Neutrophil (primary cell): ENCODE measurements around the gene ANKRD49.

Experiments used
- H3K27ac ChIP-seq: fragments of 200-600 bp; sonication (generic); 2 replicates; pipeline ENCODE4 v1.5.1; 2016; ENCODE audit warnings: mild to moderate bottlenecking, moderate library complexity
- H3K27me3 ChIP-seq: fragments of 200-600 bp; sonication (generic); 2 replicates; pipeline ENCODE4 v1.6.0; 2016; ENCODE audit warnings: mild to moderate bottlenecking
- H3K36me3 ChIP-seq: fragments of 200-600 bp; sonication (generic); 2 replicates; pipeline ENCODE4 v1.5.1; 2017
- H3K4me1 ChIP-seq, 2 experiments: fragments of 200-600 bp in 1 of 2; sonication (generic) in 1 of 2; 1 replicate in 1 of 2; 2 replicates in 1 of 2; pipeline versions ENCODE4 v1.5.1 to v1.6.1; 2013 to 2016; ENCODE audit warnings: low read depth in 1 of 2, low read length in 1 of 2, mild to moderate bottlenecking in 1 of 2, moderate library complexity in 1 of 2; ENCODE audit not compliant: control insufficient read depth in 1 of 2, insufficient read depth in 1 of 2
- H3K4me3 ChIP-seq, 2 experiments: fragments of 200-600 bp in 1 of 2; sonication (generic) in 1 of 2; 1 replicate in 1 of 2; 2 replicates in 1 of 2; pipeline ENCODE4 v1.5.1; 2013 to 2016; ENCODE audit warnings: low read depth in 1 of 2, low read length in 1 of 2, mild to moderate bottlenecking in 1 of 2, moderate library complexity in 1 of 2
- H3K9me3 ChIP-seq: fragments of 200-600 bp; sonication (generic); 2 replicates; pipeline ENCODE4 v1.5.1; 2016
- TF ChIP-seq, protein P1 (sequence below): fragments of 200-600 bp; sonication (generic); IDR thresholded peaks from 2 replicates; pipeline ENCODE4 v1.5.1; 2016; ENCODE audit warnings: antibody characterized with exemption

ANKRD49 gene

DNA sequence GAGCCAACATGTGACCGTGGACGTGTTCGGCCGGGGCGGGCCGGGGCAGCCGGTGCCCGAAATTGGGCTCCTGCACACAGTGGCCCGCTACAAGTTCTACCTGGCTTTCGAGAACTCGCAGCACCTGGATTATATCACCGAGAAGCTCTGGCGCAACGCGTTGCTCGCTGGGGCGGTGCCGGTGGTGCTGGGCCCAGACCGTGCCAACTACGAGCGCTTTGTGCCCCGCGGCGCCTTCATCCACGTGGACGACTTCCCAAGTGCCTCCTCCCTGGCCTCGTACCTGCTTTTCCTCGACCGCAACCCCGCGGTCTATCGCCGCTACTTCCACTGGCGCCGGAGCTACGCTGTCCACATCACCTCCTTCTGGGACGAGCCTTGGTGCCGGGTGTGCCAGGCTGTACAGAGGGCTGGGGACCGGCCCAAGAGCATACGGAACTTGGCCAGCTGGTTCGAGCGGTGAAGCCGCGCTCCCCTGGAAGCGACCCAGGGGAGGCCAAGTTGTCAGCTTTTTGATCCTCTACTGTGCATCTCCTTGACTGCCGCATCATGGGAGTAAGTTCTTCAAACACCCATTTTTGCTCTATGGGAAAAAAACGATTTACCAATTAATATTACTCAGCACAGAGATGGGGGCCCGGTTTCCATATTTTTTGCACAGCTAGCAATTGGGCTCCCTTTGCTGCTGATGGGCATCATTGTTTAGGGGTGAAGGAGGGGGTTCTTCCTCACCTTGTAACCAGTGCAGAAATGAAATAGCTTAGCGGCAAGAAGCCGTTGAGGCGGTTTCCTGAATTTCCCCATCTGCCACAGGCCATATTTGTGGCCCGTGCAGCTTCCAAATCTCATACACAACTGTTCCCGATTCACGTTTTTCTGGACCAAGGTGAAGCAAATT is 51.7 kb downstream of the ANKRD49 start:
- H3K27ac ChIP-seq: peak overlapping the region; percentile 92
- TF ChIP-seq, protein P1, sequence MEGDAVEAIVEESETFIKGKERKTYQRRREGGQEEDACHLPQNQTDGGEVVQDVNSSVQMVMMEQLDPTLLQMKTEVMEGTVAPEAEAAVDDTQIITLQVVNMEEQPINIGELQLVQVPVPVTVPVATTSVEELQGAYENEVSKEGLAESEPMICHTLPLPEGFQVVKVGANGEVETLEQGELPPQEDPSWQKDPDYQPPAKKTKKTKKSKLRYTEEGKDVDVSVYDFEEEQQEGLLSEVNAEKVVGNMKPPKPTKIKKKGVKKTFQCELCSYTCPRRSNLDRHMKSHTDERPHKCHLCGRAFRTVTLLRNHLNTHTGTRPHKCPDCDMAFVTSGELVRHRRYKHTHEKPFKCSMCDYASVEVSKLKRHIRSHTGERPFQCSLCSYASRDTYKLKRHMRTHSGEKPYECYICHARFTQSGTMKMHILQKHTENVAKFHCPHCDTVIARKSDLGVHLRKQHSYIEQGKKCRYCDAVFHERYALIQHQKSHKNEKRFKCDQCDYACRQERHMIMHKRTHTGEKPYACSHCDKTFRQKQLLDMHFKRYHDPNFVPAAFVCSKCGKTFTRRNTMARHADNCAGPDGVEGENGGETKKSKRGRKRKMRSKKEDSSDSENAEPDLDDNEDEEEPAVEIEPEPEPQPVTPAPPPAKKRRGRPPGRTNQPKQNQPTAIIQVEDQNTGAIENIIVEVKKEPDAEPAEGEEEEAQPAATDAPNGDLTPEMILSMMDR: no peak
- peak overlapping the region; percentile 79 to 82 for H3K4me3 ChIP-seq
- H3K27me3 ChIP-seq: no peaks in the 10 kb centered on the region
- H3K9me3 ChIP-seq: no peaks in the 10 kb centered on the region
- H3K4me1 ChIP-seq: peaks cover 62 to 66% of the 10 kb centered on the region in 2 experiments
- H3K36me3 ChIP-seq: no peaks in the 10 kb centered on the region

DNA sequence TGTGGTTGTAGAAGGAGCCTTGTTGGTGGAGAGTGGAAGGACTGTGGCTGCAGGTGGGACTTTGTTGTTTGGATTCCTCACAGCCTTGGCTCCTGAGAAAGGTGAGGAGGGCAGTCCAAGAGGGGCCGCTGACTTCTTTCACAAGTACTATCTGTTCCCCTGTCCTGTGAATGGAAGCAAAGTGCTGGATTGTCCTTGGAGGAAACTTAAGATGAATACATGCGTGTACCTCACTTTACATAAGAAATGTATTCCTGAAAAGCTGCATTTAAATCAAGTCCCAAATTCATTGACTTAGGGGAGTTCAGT is 52.3 kb downstream of the ANKRD49 start:
- no peaks in the 10 kb centered on the region for H3K36me3 ChIP-seq
- TF ChIP-seq, protein P1: no peak
- H3K4me3 ChIP-seq: peak overlapping the region; percentile 79 to 82
- H3K27ac ChIP-seq: peak overlapping the region; percentile 92
- H3K27me3 ChIP-seq: no peaks in the 10 kb centered on the region
- no peaks in the 10 kb centered on the region for H3K9me3 ChIP-seq
- peaks cover 68 to 72% of the 10 kb centered on the region in 2 experiments for H3K4me1 ChIP-seq

DNA sequence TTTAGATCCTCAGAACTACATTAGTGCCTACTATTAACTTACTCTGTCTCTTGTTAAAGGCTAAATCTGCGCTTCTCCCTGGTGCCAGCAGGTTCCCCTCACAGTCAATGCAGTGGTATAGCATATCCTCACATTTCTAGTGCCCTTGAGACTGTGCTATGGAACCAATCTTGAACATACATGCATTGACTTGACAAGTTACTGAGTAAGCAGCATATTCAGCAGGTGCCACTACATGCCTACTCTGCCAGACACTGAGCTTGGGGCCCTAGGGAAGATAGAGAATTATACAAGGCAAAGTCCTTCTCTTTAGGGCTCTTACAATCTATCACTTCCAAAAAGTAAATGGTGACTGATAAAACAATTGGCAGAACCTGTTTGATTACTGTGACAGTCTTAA is 53.1 kb downstream of the ANKRD49 start:
- no peaks in the 10 kb centered on the region for H3K27me3 ChIP-seq
- TF ChIP-seq, protein P1: no peak
- H3K36me3 ChIP-seq: no peaks in the 10 kb centered on the region
- peak overlapping the region in 1 of 2 experiments; percentile 82 for H3K4me3 ChIP-seq
- peak overlapping the region; percentile 92 for H3K27ac ChIP-seq
- H3K4me1 ChIP-seq: peaks cover 73 to 75% of the 10 kb centered on the region in 2 experiments
- H3K9me3 ChIP-seq: no peaks in the 10 kb centered on the region

DNA sequence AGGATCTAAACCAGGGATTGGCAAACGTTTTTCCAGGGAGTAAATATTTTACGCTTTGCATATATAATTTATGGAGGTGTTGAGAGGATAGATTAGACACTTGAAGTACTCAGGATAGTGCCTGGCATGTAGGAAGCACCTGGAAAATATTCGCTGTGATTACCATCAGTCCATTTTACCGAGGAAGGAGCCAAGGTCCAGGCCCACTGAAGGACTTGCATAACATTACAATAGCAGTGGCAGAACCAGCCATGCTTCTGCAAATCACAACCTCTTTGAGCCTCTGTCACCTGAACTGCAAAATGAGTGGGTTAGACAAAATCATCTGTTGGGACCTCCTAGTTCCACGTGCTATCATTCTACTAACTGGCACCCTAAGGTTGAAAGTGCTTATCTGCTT is 55.4 kb downstream of the ANKRD49 start:
- Histone ChIP-seq H3K27me3 (no peaks in the 10 kb centered on the region), H3K27ac (peak overlapping the region; percentile 92), H3K4me3 (peak overlapping the region in 1 of 2 experiments; percentile 13), H3K9me3 (no peaks in the 10 kb centered on the region), H3K4me1 (peaks cover 59 to 71% of the 10 kb centered on the region in 2 experiments), H3K36me3 (no peaks in the 10 kb centered on the region)
- TF ChIP-seq, protein P1: no peak
